Tibial artery (tissue), 4 donors: Measurements from ENCODE around the gene EHBP1.

Experiments
- DNase-seq, 2 donors: peaks; one replicate each; pipeline ENCODE4 v3.0.0-alpha.2; 2019
- H3K27ac ChIP-seq, 2 donors: fragments of 200-600 bp; sonication (generic) in 1 of 2; 1 replicate in 1 of 2; 2 replicates in 1 of 2; pipeline ENCODE4 v1.5.1; 2018 to 2019; ENCODE audit warnings: mild to moderate bottlenecking in 1 of 2
- H3K27me3 ChIP-seq, 2 donors: fragments of 200-600 bp; sonication (generic) in 1 of 2; one replicate each; pipeline versions ENCODE4 v1.5.1 to v1.6.0; 2016 to 2019
- H3K36me3 ChIP-seq, 3 donors: fragments of 200-600 bp; sonication (generic) in 2 of 3; one replicate each; pipeline ENCODE4 v1.5.1; 2016 to 2019; ENCODE audit warnings: mild to moderate bottlenecking in 2 of 3
- H3K4me1 ChIP-seq, 4 donors: fragments of 200-600 bp; sonication (generic) in 2 of 4; 1 replicate in 3 of 4; 2 replicates in 1 of 4; pipeline ENCODE4 v1.5.1; 2016 to 2019
- H3K4me3 ChIP-seq, 2 donors: fragments of 200-600 bp; sonication (generic) in 1 of 2; 1 replicate in 1 of 2; 2 replicates in 1 of 2; pipeline ENCODE4 v1.5.1; 2018 to 2019; ENCODE audit warnings: mild to moderate bottlenecking in 2 of 2
- H3K9me3 ChIP-seq, 3 donors: fragments of 200-600 bp; sonication (generic) in 1 of 3; one replicate each; pipeline ENCODE4 v1.5.1; 2016 to 2019
- CTCF ChIP-seq, 2 experiments: fragments of 200-600 bp in 1 of 2; fragments of 450-650 bp in 1 of 2; IDR thresholded peaks; one replicate each; pipeline ENCODE4 v1.5.1; 2017 to 2019; ENCODE audit warnings: antibody characterized with exemption in 2 of 2, mild to moderate bottlenecking in 1 of 2, moderate library complexity in 1 of 2
- intact Hi-C: fragments of 100-400 bp; cut with DNase I; formaldehyde crosslinking; loops from one replicate; pipeline ENCODE4 v1.15.0; 2023; ENCODE audit warnings: low total_unique reads

EHBP1 gene

GRCh38 chr2:63053081-63053888 is 347.8 kb downstream of the EHBP1 start:
- H3K4me3 ChIP-seq = no peak overlapping the region
- intact Hi-C loops = no loop called here

DNA sequence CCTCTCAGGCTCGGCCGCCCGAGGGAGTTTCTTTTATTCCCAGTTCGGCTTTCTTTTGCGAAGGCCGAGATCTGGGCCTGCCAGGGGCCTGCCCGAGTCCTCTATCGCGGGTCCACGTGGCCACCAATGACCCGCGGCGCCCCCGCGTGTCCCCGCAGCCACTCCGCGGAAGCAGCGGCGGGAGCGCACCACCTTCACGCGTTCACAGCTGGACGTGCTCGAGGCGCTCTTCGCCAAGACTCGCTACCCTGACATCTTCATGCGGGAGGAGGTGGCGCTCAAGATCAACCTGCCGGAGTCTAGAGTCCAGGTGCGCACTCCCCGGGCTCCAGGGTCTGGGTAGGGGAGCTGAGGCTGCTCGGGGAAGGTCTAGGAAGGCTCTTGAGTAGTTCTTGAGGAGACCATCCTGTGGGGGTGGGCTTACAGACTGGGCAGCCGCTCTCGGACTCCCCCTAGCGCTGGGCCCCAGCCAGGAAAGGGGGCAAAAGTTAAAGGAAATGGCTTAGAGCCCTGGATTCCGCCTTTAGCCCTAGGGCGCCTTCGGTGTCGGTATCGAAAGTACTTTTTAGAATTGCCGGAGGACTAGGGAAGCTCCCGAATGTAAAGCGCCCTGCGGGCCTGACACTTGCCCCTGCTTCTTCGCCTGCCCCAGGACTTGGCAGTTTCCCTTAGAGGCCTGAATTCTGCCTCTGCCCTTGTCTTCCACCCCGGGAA is 348.5 kb downstream of the EHBP1 start:
- intact Hi-C loops = no loop called here
- H3K27me3 ChIP-seq = peaks cover 10 to 100% of the 10 kb centered on the region in 2 donors

More at GRCh38 chr2:63053081-63053888, 347.8 kb downstream of the EHBP1 start:
- Histone ChIP-seq H3K27ac (no peak overlapping the region), H3K4me1 (peaks cover 6 to 74% (median 55%) of the 10 kb centered on the region in 4 donors), H3K36me3 (no peaks in the 10 kb centered on the region), H3K27me3 (peaks cover 11 to 100% of the 10 kb centered on the region in 2 donors), H3K9me3 (peaks cover 0 to 10% (median 5%) of the 10 kb centered on the region in 3 donors)
- DNase-seq = no peak
- no peak for TF ChIP-seq CTCF (IDR thresholded peaks at IDR 0.05)

DNA sequence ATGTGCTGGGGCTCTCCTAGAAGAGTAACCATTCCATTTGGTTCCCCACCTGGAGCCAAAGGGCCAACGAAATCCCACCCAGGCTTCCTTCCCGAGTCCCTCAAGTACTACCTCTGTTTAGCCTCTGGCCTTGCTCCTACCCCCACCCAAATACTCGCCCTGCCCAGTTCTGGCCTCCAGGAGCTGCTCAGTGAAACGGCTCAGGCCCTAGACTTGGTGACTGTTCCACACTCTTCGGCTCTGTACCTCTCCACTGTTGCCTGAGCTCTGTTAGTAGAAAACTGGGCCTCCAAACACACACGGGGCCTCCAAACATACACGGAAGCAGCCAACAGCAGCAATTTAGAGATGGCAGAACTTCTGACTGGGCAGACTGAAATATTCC is 349.3 kb downstream of the EHBP1 start:
- DNase-seq = no peak
- Histone ChIP-seq H3K36me3 (no peaks in the 10 kb centered on the region), H3K9me3 (peaks cover 0 to 10% (median 5%) of the 10 kb centered on the region in 3 donors), H3K27ac (no peak overlapping the region), H3K27me3 (peaks cover 12 to 100% of the 10 kb centered on the region in 2 donors), H3K4me1 (peaks cover 6 to 74% (median 57%) of the 10 kb centered on the region in 4 donors), H3K4me3 (no peak overlapping the region)
- intact Hi-C loops = no loop called here
- TF ChIP-seq CTCF (IDR thresholded peaks at IDR 0.05) = no peak

More for the DNA sequence above, 348.5 kb downstream of the EHBP1 start:
- Histone ChIP-seq H3K27ac (no peak overlapping the region), H3K4me1 (peaks cover 6 to 74% (median 56%) of the 10 kb centered on the region in 4 donors), H3K36me3 (no peaks in the 10 kb centered on the region), H3K9me3 (peaks cover 0 to 10% (median 5%) of the 10 kb centered on the region in 3 donors), H3K4me3 (no peak overlapping the region)
- no peak for DNase-seq
- TF ChIP-seq CTCF (IDR thresholded peaks at IDR 0.05) = no peak

GRCh38 chr2:63055226-63056106 is 350.0 kb downstream of the EHBP1 start:
- H3K9me3 ChIP-seq = peaks cover 0 to 10% (median 5%) of the 10 kb centered on the region in 3 donors
- intact Hi-C loops = no loop called here
- H3K27ac ChIP-seq = no peak overlapping the region
- H3K4me3 ChIP-seq = peak overlapping the region in 1 of 2 donors; percentile 36
- no peak for TF ChIP-seq CTCF (IDR thresholded peaks at IDR 0.05)
- DNase-seq = peak in 1 of 2 donors; percentile 62
- peaks cover 12 to 100% of the 10 kb centered on the region in 2 donors for H3K27me3 ChIP-seq
- peaks cover 1 to 68% (median 52%) of the 10 kb centered on the region in 4 donors for H3K4me1 ChIP-seq
- no peaks in the 10 kb centered on the region for H3K36me3 ChIP-seq
